Measurements from ENCODE around the gene OR6C2.
"Not testable (repeated sequence)": the region's sequence is repeated elsewhere in the genome, so short reads cannot be mapped to it uniquely, and the experiment has no call there.

The OR6C2 gene

DNA sequence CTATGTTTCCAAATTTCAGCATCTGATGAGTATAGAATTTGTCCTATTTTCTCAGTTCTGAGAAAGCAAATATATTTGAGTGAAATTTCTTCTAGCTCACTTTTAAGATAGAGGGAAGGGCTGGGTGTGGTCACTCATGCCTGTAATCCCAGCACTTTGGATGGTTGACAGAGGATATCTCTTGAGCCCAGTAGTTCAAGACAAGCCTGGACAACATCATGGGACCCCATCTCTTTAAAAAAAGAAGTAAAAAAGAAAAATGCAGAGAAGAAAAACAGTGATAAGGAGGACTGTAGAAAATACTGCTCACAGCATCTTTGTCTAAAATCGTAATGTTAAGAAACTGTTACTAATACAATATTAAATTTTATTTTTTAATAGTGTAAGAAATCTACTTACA, 28.4 kb downstream of the OR6C2 start:
- DNase-seq (ENCODE audit: low spot score) = no peak

DNA sequence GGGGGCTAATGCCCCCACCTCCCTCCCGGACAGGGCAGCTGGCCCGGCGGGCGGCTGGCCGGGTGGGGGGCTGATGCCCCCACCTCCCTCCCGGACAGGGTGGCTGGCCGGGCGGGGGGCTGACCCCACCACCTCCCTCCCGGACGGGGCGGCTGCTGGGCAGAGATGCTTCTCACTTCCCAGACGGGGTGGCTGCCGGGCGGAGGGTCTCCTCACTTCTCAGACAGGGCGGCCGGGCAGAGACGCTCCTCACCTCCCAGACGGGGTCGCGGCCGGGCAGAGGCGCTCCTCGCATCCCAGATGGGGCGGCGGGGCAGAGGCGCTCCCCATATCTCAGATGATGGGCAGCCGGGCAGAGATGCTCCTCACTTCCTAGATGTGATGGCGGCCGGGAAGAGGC, 35.3 kb downstream of the OR6C2 start:
- DNase-seq (ENCODE audit: low spot score) = not testable (repeated sequence)

DNA sequence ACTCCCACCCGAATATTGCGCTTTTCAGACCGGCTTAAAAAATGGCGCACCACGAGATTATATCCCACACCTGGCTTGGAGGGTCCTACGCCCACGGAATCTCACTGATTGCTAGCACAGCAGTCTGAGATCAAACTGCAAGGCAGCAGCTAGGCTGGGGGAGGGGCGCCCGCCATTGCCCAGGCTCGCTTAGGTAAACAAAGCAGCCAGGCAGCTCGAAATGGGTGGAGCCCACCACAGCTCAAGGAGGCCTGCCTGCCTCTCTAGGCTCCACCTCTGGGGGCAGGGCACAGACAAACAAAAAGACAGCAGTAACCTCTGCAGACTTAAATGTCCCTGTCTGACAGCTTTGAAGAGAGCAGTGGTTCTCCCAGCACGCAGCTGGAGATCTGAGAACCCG, 40.4 kb downstream of the OR6C2 start:
- DNase-seq (ENCODE audit: low spot score) = not testable (repeated sequence)

DNA sequence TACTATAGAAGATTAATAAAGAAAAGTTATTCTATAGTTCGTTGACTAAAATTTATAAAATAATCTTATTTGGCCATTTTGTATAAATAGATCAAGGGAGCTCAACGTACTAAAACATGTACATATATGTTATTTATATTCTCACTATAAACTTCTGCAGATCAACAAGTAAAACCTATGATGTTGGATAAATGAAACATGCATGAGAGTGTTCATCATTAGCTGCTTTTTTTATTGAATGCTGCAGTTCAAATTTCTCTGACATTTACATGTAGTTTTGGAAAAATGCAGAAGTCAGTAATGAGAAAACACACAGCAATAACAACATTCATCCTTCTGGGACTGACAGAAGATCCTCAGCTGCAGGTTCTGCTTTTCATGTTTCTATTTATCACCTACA, 48.2 kb downstream of the OR6C2 start, which contains the start of gene OR6C68:
Gene OR6C68, plus strand, starts transcription at position 301 of the 400 bp plus-strand sequence. Its CDS starts 0 bp downstream, at position 301.
- no peak for DNase-seq (ENCODE audit: low spot score)

DNA sequence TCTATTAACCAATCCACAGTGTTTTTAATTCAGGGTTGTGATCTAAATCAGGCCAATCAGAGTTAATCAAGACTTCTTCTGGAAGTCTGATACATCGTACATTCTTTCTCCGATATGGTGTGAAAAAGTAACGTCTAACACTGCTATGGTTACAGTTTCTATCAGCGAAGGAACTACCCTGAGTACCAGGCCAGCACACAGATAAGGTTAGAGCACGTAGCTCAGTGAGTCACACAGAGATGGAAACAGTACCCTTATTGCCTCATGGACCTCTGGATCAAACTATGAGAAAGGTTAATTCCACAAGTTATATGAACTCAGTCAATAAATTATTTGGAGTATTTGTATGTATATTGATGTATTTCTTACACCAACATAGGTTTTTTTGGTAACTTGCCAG, 51.6 kb downstream of the OR6C2 start:
- DNase-seq (ENCODE audit: low spot score) = no peak

DNA sequence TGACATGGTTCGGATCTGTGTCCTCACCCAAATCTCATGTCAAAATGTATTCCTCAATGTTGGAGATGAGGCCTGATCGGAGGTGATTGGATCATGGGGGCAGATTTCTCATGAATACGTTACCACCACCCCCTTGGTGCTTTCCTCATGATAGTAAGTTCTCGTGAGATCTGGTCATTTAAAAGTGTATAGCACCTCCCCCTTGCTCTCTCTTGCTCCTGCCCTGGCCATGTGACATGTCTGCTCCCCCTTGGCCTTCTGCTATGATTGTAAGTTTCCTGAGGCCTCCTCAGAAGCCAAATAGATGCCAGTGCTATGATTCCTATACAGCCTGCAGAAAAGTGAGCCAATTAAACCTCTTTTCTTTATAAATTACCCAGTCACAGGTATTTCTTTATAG, 55.4 kb downstream of the OR6C2 start:
- DNase-seq (ENCODE audit: low spot score) = no peak

DNA sequence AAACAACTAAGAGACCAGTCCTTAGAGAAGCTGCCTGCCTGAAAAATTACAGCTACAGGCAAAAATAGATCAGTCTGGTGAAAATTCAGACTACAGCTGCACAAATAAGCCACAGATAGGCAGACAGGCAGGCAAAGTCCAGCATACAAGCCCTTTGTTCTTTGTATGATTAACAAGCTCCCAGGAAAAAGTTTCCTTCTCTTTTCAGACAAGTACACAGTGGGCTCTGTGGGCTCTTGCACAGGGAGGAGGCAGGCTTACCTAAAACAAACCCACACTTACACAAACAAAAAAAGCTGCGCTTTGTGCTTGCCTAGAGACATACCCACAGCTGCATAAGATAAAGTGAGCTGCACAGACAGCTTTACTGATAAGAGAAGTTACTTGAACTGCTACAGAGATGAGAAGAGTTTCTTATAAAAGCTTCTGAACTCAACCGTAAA, 56.0 kb downstream of the OR6C2 start:
- DNase-seq (ENCODE audit: low spot score) = no peak

DNA sequence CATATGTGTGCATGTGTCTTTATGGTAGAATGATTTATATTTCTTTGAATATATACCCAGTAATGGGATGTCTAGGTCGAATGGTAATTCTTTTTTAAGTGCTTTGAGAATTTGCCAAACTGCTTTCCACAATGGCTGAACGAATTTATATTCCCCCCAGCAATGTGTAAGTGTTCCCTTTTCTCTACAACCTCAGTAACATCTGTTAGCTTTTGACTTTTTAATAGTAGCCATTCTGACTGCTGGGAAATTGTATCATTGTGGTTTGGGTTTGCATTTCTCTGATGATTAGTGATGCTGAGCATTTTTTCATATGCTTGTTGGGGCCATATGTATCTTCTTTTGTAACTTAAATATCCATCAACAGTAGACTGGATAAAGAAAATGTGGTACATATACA, 57.7 kb downstream of the OR6C2 start:
- DNase-seq (ENCODE audit: low spot score) = no peak
